H1 (cell line): ENCODE measurements around the gene ALPP. TPM values are rescaled to one million over a fixed set of nuclear protein-coding genes. Genes with fewer than 3 reads are reported as not detected.

Experiments
- CTCF ChIA-PET: fragments of 300-600 bp; sonication (Branson Sonifier 250); formaldehyde crosslinking; loops from one replicate; lab custom pipeline; 2021; ENCODE audit not compliant: partially characterized antibody; lab: Charles Lee
- POLR2A ChIA-PET: fragments of 300-600 bp; sonication (Branson Sonifier 250); formaldehyde crosslinking; loops from one replicate; lab custom pipeline; 2021; ENCODE audit warnings: inconsistent platforms; ENCODE audit not compliant: partially characterized antibody; lab: Charles Lee
- DNase-seq, 2 experiments: peaks; one replicate each; pipeline versions ENCODE4 v3.0.0 to v3.0.0-alpha.2; 2010 to 2022; ENCODE audit warnings: low spot score in 2 of 2, low read depth in 1 of 2, mixed read lengths in 1 of 2
- FAIRE-seq: peaks from 2 replicates; lab custom pipeline; 2011; peaks lifted over from hg19 to GRCh38; lab: Jason Lieb, UNC
- H2AFZ ChIP-seq: 2 replicates; pipeline ENCODE4 v1.8.1; 2012; ENCODE audit warnings: low read length, inconsistent platforms
- H2AK5ac ChIP-seq: 2 replicates; pipeline ENCODE4 v1.6.1; 2013; ENCODE audit warnings: low read depth, low read length
- H2BK120ac ChIP-seq: replicated peaks from 2 replicates; pipeline ENCODE3; 2013; ENCODE audit warnings: low read depth, low read length, inconsistent platforms
- H2BK12ac ChIP-seq: 2 replicates; pipeline ENCODE4 v1.6.1; 2013; ENCODE audit warnings: low read depth, low read length
- H2BK15ac ChIP-seq: 2 replicates; pipeline ENCODE4 v1.6.1; 2013; ENCODE audit warnings: low read length
- H2BK20ac ChIP-seq: 2 replicates; pipeline ENCODE4 v1.6.1; 2013; ENCODE audit warnings: low read length
- H2BK5ac ChIP-seq: 2 replicates; pipeline ENCODE4 v1.6.1; 2013; ENCODE audit warnings: low read depth, low read length
- H3K14ac ChIP-seq: 2 replicates; pipeline ENCODE4 v1.6.1; 2013; ENCODE audit warnings: inconsistent platforms; ENCODE audit not compliant: insufficient read length
- H3K18ac ChIP-seq: 2 replicates; pipeline ENCODE4 v1.6.1; 2013; ENCODE audit warnings: low read length; ENCODE audit errors: extremely low read depth
- H3K23ac ChIP-seq: 2 replicates; pipeline ENCODE4 v1.6.1; 2013; ENCODE audit warnings: inconsistent platforms; ENCODE audit not compliant: insufficient read length
- H3K23me2 ChIP-seq: 2 replicates; pipeline ENCODE4 v1.6.1; 2013; ENCODE audit warnings: low read depth, low read length
- H3K27ac ChIP-seq: 2 replicates; pipeline ENCODE4 v1.6.1; 2011; ENCODE audit warnings: low read depth, low read length, inconsistent platforms
- H3K27me3 ChIP-seq, 4 experiments: replicated peaks in 1 of 4; 1 replicate in 1 of 4; 2 replicates in 3 of 4; pipeline versions ENCODE4 v1.6.1 to v1.8.1; 2011 to 2013; ENCODE audit warnings: low read length in 3 of 4, mild to moderate bottlenecking in 3 of 4, inconsistent platforms in 2 of 4, mixed read lengths in 2 of 4, moderate library complexity in 1 of 4; ENCODE audit not compliant: control insufficient read depth in 3 of 4, insufficient read depth in 3 of 4; ENCODE audit errors: extremely low read depth in 1 of 4
- H3K36me3 ChIP-seq, 4 experiments: 2 replicates each; pipeline versions ENCODE4 v1.6.1 to v1.8.1; 2011 to 2013; ENCODE audit warnings: mild to moderate bottlenecking in 4 of 4, low read length in 3 of 4, moderate library complexity in 2 of 4, control low read depth in 1 of 4, inconsistent platforms in 1 of 4; ENCODE audit not compliant: insufficient read depth in 4 of 4, control insufficient read depth in 2 of 4
- H3K4ac ChIP-seq: replicated peaks from 2 replicates; pipeline ENCODE3; 2013; ENCODE audit warnings: low read length, low read depth, mixed read lengths, inconsistent platforms; ENCODE audit not compliant: insufficient read length
- H3K4me1 ChIP-seq, 4 experiments: replicated peaks in 1 of 4; 1 replicate in 1 of 4; 2 replicates in 3 of 4; pipeline versions ENCODE4 v1.6.1 to v1.8.1; 2011 to 2013; ENCODE audit warnings: low read length in 3 of 4, inconsistent platforms in 2 of 4, mixed read lengths in 1 of 4; ENCODE audit not compliant: insufficient read depth in 4 of 4, control insufficient read depth in 3 of 4
- H3K4me2 ChIP-seq, 2 experiments: 2 replicates each; pipeline versions ENCODE4 v1.6.1 to v1.8.1; 2011 to 2013; ENCODE audit warnings: low read depth in 2 of 2, low read length in 2 of 2, control low read depth in 1 of 2, inconsistent platforms in 1 of 2, mild to moderate bottlenecking in 1 of 2; ENCODE audit not compliant: insufficient read depth in 1 of 2
- H3K4me3 ChIP-seq, 4 experiments: fragments of 200-600, 300-600 bp in 1 of 4; sonication (generic), shearing (Covaris generic), sonication (Bioruptor Twin) in 1 of 4; 2 replicates each; pipeline versions ENCODE4 v1.5.1 to v1.8.1; 2011 to 2016; ENCODE audit warnings: low read length in 4 of 4, low read depth in 3 of 4, control low read depth in 2 of 4, inconsistent platforms in 2 of 4, mild to moderate bottlenecking in 2 of 4, mixed read lengths in 1 of 4, moderate library complexity in 1 of 4; ENCODE audit not compliant: insufficient read depth in 2 of 4; ENCODE audit errors: extremely low read depth in 1 of 4
- H3K56ac ChIP-seq: replicated peaks from 2 replicates; pipeline ENCODE3; 2013; ENCODE audit warnings: low read depth, mild to moderate bottlenecking, mixed read lengths, low read length, inconsistent platforms; ENCODE audit not compliant: insufficient read length
- H3K79me1 ChIP-seq: 2 replicates; pipeline ENCODE4 v1.6.1; 2013; ENCODE audit warnings: low read depth, low read length, control low read depth
- H3K79me2 ChIP-seq, 2 experiments: 2 replicates each; pipeline versions ENCODE4 v1.6.1 to v1.8.1; 2012 to 2013; ENCODE audit warnings: low read length in 2 of 2, mild to moderate bottlenecking in 2 of 2, inconsistent platforms in 1 of 2; ENCODE audit not compliant: insufficient read depth in 2 of 2, control insufficient read depth in 1 of 2
- H3K9ac ChIP-seq, 4 experiments: replicated peaks in 1 of 4; 1 replicate in 1 of 4; 2 replicates in 3 of 4; pipeline versions ENCODE4 v1.6.1 to v1.8.1; 2011 to 2013; ENCODE audit warnings: low read depth in 3 of 4, low read length in 3 of 4, control low read depth in 2 of 4, mild to moderate bottlenecking in 2 of 4, moderate library complexity in 2 of 4, inconsistent platforms in 1 of 4; ENCODE audit errors: extremely low read depth in 1 of 4
- H3K9me3 ChIP-seq, 2 experiments: 2 replicates each; pipeline versions ENCODE4 v1.6.1 to v1.8.1; 2012 to 2013; ENCODE audit warnings: mild to moderate bottlenecking in 2 of 2, moderate library complexity in 2 of 2, control low read depth in 1 of 2, inconsistent platforms in 1 of 2, low read depth in 1 of 2, low read length in 1 of 2, mixed read lengths in 1 of 2; ENCODE audit not compliant: insufficient read depth in 2 of 2
- H4K20me1 ChIP-seq, 2 experiments: replicated peaks in 1 of 2; 2 replicates each; pipeline versions ENCODE3 to v1.8.1; 2011 to 2013; ENCODE audit warnings: inconsistent platforms in 2 of 2, low read length in 2 of 2, mild to moderate bottlenecking in 1 of 2; ENCODE audit not compliant: insufficient read depth in 2 of 2, control insufficient read depth in 1 of 2
- H4K5ac ChIP-seq: 2 replicates; pipeline ENCODE4 v1.6.1; 2013; ENCODE audit warnings: low read length, low read depth, mixed read lengths, inconsistent platforms; ENCODE audit not compliant: insufficient read length
- H4K8ac ChIP-seq: 2 replicates; pipeline ENCODE4 v1.8.0; 2013; ENCODE audit warnings: mild to moderate bottlenecking, moderate library complexity, low read length, inconsistent platforms; ENCODE audit not compliant: insufficient read depth; ENCODE audit errors: extremely low read depth
- H4K91ac ChIP-seq: replicated peaks from 2 replicates; pipeline ENCODE3; 2013; ENCODE audit warnings: low read length, mixed read lengths, inconsistent platforms; ENCODE audit not compliant: insufficient read length
- ASH2L ChIP-seq: fragments of 200-600, 300-600 bp; sonication (generic); IDR thresholded peaks from one replicate; pipeline ENCODE4 v1.7.1; 2017; ENCODE audit warnings: low read length
- BCL11A ChIP-seq, 2 experiments: IDR thresholded peaks; one replicate each; pipeline ENCODE4 v1.6.1; 2011; ENCODE audit warnings: low read depth in 2 of 2, low read length in 2 of 2, mild to moderate bottlenecking in 2 of 2
- SAP30 ChIP-seq: fragments of 300-600 bp; sonication (generic); IDR thresholded peaks from 2 replicates; pipeline ENCODE4 v1.7.1; 2012; ENCODE audit warnings: low read length, moderate library complexity, mild to moderate bottlenecking, inconsistent platforms; ENCODE audit not compliant: insufficient read depth, insufficient replicate concordance
- TCF12 ChIP-seq: IDR thresholded peaks from 2 replicates; pipeline ENCODE4 v1.6.1; 2011; ENCODE audit warnings: low read depth, mild to moderate bottlenecking, low read length
- WGBS, 2 experiments: shearing (Covaris generic) in 1 of 2; methylation state at CpG; one replicate each; pipeline versions ENCODE4 v1.1.6 to v1.1.7; 2013 to 2015; ENCODE audit warnings: low lambda C conversion rate in 2 of 2, mixed read lengths in 2 of 2, inconsistent platforms in 1 of 2, low coverage in 1 of 2, missing lambda C conversion rate in 1 of 2; ENCODE audit not compliant: insufficient replicate concordance in 2 of 2, insufficient coverage in 1 of 2, insufficient read length in 1 of 2; ENCODE audit errors: extremely low coverage in 1 of 2, missing lambda C conversion rate in 1 of 2; 5-methylcytosine and 5-hydroxymethylcytosine counted together
- polyA plus RNA-seq, 7 experiments: library from polyadenylated mRNA; depleted of rRNA in 3 of 7; stranded (reverse) in 5 of 7; unstranded in 2 of 7; fragments of >200 nt in 5 of 7; fragments of 200-250 nt in 2 of 7; gene quantifications; 1 replicate in 5 of 7; 2 replicates in 1 of 7; 4 replicates in 1 of 7; pipeline versions ENCODE4 v1.2.1 to v1.2.3, GENCODE V29; 2011 to 2013; ENCODE audit warnings: missing spikeins in 2 of 7, mixed read lengths in 2 of 7
- total RNA-seq: library from RNA; stranded (reverse); fragmentation: NEBNext Ultra II Directional; extraction: Animal tissue kit (Norgen Biotek cat#: 25700); gene quantifications from 2 replicates; pipeline ENCODE4 v1.2.1, GENCODE V29; 2021

ALPP gene
- total and polyA plus RNA-seq, 2 of the 8 experiments (the other 6 are each of a cell fraction or from before 2014, with no cell fraction given) = 0.15 TPM

DNA sequence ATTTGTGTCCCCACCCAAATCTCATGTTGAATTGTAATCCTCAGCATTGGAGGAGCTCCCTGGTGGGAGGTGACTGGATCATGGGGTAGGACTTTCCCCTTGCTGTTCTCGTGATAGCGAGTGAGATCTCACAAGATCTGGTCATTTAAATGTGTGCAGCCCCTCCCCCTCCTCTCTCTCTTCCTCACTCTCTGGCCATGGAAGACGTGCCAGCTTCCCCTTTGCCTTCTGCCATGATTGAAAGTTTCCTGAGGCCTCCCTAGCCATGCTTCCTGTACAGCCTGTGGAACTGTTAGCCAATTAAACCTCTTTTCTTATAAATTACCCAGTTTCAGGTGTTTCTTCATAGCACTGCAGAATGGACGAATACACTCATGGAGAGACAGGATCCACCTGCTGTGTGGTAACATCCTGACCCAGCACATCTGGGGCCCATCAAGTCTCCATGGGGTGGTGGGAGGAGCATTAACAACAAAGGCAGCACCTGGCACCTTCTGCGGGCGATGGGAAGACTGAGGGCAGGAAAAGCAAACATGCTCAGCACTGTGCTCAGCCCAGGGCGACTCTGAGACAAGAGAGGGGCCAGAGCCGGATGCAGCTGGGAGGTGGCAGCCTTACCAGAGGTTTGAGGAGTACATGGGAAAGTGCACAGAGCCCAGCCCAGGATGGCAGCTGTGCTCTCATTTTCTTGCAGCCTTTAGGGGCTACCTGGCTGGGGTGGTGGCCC lies 16.2 kb upstream of the ALPP start:
- Histone ChIP-seq H3K4ac (no peak overlapping the region), H4K5ac (no peak overlapping the region), H3K79me2 (no peaks in the 10 kb centered on the region), H3K27me3 (no peaks in the 10 kb centered on the region), H3K23ac (no peak overlapping the region), H2AFZ (no peak overlapping the region), H4K20me1 (no peaks in the 10 kb centered on the region), H3K27ac (no peak overlapping the region), H4K91ac (no peak overlapping the region), H3K9ac (no peak overlapping the region), H3K79me1 (no peaks in the 10 kb centered on the region), H3K36me3 (no peaks in the 10 kb centered on the region), H3K18ac (no peak overlapping the region), H2BK5ac (no peak overlapping the region), H3K56ac (no peak overlapping the region), H2AK5ac (no peak overlapping the region), H2BK20ac (no peak overlapping the region), H3K4me3 (no peak overlapping the region), H3K4me2 (no peak overlapping the region), H2BK120ac (no peak overlapping the region), H3K23me2 (no peaks in the 10 kb centered on the region), H2BK15ac (0 out of 2 replicates have a peak overlapping the region, but pooled peaks have one; percentile 5), H4K8ac (no peak overlapping the region), H3K14ac (no peak overlapping the region), H2BK12ac (0 out of 2 replicates have a peak overlapping the region, but pooled peaks have one; percentile 39), H3K4me1 (peaks cover 0 to 8% (median 1%) of the 10 kb centered on the region in 4 experiments; a peak in 4 of 7 replicates), H3K9me3 (no peaks in the 10 kb centered on the region)
- FAIRE-seq (no peak), DNase-seq (peak in 1 of 2 experiments; percentile 37)
- CTCF ChIA-PET = interaction anchor here (0.6 to 9.5 kb wide), 19 partner anchors 10 to 183 kb away, joined by 3 to 100 read pairs (median 4); partner anchors contain the start of gene ALPP
- WGBS, 2 experiments = 90% methylated on average over 8 of the region's 8 CpGs; no CpG with 5 or more reads in 1 of the 2 experiments
- POLR2A ChIA-PET = interaction anchor here (0.7 to 2.0 kb wide), 3 partner anchors 12 to 25 kb away, joined by 3 to 4 read pairs (median 4); no protein-coding TSS in a partner anchor
- TF ChIP-seq ASH2L (no peak), BCL11A (IDR thresholded peaks at IDR 0.05; ENCODE audit: low read depth in 2 of 2, low read length in 2 of 2) (no peak), TCF12 (peak; percentile 70; the same call in 1 of the 2 replicates), SAP30 (no peak)
